OCI-LY7 (cell line): ENCODE results near the gene KCNA3. TPM values are rescaled to one million over a fixed set of nuclear protein-coding genes. Genes with fewer than 3 reads are reported as not detected.

Source experiments
- BruUV-seq: library from RNA; stranded (reverse); fragments of 400-500 nt; replicated peaks from 2 replicates; lab custom pipeline; 2021; lab: Mats Ljungman, UMichigan
- CTCF ChIA-PET: fragments of 300-600 bp; sonication (Branson Sonifier 250); formaldehyde crosslinking; loops from one replicate; lab custom pipeline; 2022; ENCODE audit warnings: antibody characterized with exemption; ENCODE audit not compliant: unreplicated experiment; lab: Charles Lee
- POLR2A ChIA-PET: fragments of 300-600 bp; sonication (Branson Sonifier 250); formaldehyde crosslinking; loops from one replicate; lab custom pipeline; 2022; ENCODE audit warnings: antibody characterized with exemption; lab: Charles Lee
- DNase-seq: peaks from one replicate; pipeline ENCODE4 v3.0.0-alpha.2; 2015; ENCODE audit warnings: low spot score
- H2AFZ ChIP-seq: fragments of 200-600 bp; sonication (generic), shearing (Covaris generic); 2 replicates; pipeline ENCODE4 v1.6.1; 2014; ENCODE audit warnings: mild to moderate bottlenecking, antibody characterized with exemption, low read length, moderate library complexity
- H3K27ac ChIP-seq: fragments of 200-600 bp; sonication (generic); 2 replicates; pipeline ENCODE4 v1.5.1; 2014; ENCODE audit warnings: mixed run types, low read depth, mild to moderate bottlenecking, moderate library complexity, low read length, inconsistent platforms; ENCODE audit not compliant: poor library complexity, severe bottlenecking
- H3K36me3 ChIP-seq: fragments of 200-600 bp; sonication (generic); 2 replicates; pipeline ENCODE4 v1.6.1; 2014; ENCODE audit warnings: mild to moderate bottlenecking, antibody characterized with exemption, low read length, moderate library complexity, mixed read lengths; ENCODE audit not compliant: insufficient read depth
- H3K4me1 ChIP-seq: fragments of 200-600 bp; sonication (generic); 2 replicates; pipeline ENCODE4 v1.5.1; 2014; ENCODE audit warnings: mild to moderate bottlenecking, low read length; ENCODE audit not compliant: insufficient read depth, poor library complexity, severe bottlenecking
- H3K4me2 ChIP-seq: fragments of 200-600 bp; sonication (generic); 2 replicates; pipeline ENCODE4 v1.6.1; 2014; ENCODE audit warnings: mild to moderate bottlenecking, low read length
- H3K4me3 ChIP-seq: fragments of 200-600 bp; sonication (generic); 2 replicates; pipeline ENCODE4 v1.5.1; 2014; ENCODE audit warnings: mild to moderate bottlenecking, low read depth, low read length; ENCODE audit not compliant: poor library complexity, severe bottlenecking
- H3K79me2 ChIP-seq: fragments of 200-600 bp; sonication (generic); 2 replicates; pipeline ENCODE4 v1.6.1; 2016; ENCODE audit warnings: low read depth, mild to moderate bottlenecking, low read length, moderate library complexity, mixed read lengths; ENCODE audit not compliant: insufficient read depth
- H3K9me2 ChIP-seq: fragments of 200-600 bp; sonication (generic); 2 replicates; pipeline ENCODE4 v1.6.1; 2016; ENCODE audit warnings: mild to moderate bottlenecking, low read length, mixed read lengths; ENCODE audit not compliant: insufficient read depth
- H3K9me3 ChIP-seq: fragments of 200-600 bp; sonication (generic); 2 replicates; pipeline ENCODE4 v1.6.1; 2014; ENCODE audit warnings: mild to moderate bottlenecking, mixed run types, low read length, mixed read lengths
- H4K20me1 ChIP-seq: fragments of 200-600 bp; sonication (generic); 2 replicates; pipeline ENCODE4 v1.6.1; 2014; ENCODE audit warnings: mild to moderate bottlenecking, antibody characterized with exemption, low read length, moderate library complexity, mixed read lengths; ENCODE audit not compliant: insufficient read depth
- EZH2phosphoT487 ChIP-seq: fragments of 200-600 bp; sonication (generic); IDR thresholded peaks from 2 replicates; pipeline ENCODE4 v1.6.1; 2018; ENCODE audit warnings: low read depth, borderline replicate concordance, mild to moderate bottlenecking, mixed run types, antibody characterized with exemption, low read length, moderate library complexity, mixed read lengths
- intact Hi-C: fragments of 100-400 bp; cut with micrococcal nuclease; formaldehyde crosslinking; loops from one replicate; pipeline ENCODE4 v1.10.0; 2022; ENCODE audit not compliant: unreplicated experiment
- total RNA-seq, 2 experiments: library from RNA; depleted of rRNA in 1 of 2; stranded (reverse); fragments of >200 nt in 1 of 2; shearing (Covaris generic) in 1 of 2; gene quantifications; 2 replicates each; pipeline ENCODE4 v1.2.3, GENCODE V29; 2014 to 2022
- TF ChIP-seq, protein P1 (sequence below): fragments of 200-600 bp; sonication (generic); conservative IDR thresholded peaks from 2 replicates; pipeline ENCODE4 v1.5.1; 2014; ENCODE audit warnings: mild to moderate bottlenecking, antibody characterized with exemption, low read length, moderate library complexity, mixed read lengths

KCNA3 gene
- total RNA-seq, 2 experiments from 2014 or later: 43.6 to 58.0 TPM

- Histone ChIP-seq H3K79me2 (no peaks in the 10 kb centered on the region), H3K4me1 (peaks cover 5% of the 10 kb centered on the region), H3K27ac (no peak overlapping the region), H3K9me2 (no peaks in the 10 kb centered on the region), H4K20me1 (no peaks in the 10 kb centered on the region), H3K4me2 (no peak overlapping the region), H3K9me3 (no peaks in the 10 kb centered on the region), H3K36me3 (no peaks in the 10 kb centered on the region), H3K4me3 (no peak overlapping the region), H2AFZ (no peak overlapping the region)
- POLR2A ChIA-PET: interaction anchor here (1.4 kb wide), 1 partner anchor 17 kb away, joined by 3 read pairs; no protein-coding TSS in a partner anchor
- CTCF ChIA-PET: no interaction called here
- BruUV-seq: no TSS peak
- intact Hi-C loops: no loop called here
- DNase-seq: no peak
- TF ChIP-seq, protein P1, sequence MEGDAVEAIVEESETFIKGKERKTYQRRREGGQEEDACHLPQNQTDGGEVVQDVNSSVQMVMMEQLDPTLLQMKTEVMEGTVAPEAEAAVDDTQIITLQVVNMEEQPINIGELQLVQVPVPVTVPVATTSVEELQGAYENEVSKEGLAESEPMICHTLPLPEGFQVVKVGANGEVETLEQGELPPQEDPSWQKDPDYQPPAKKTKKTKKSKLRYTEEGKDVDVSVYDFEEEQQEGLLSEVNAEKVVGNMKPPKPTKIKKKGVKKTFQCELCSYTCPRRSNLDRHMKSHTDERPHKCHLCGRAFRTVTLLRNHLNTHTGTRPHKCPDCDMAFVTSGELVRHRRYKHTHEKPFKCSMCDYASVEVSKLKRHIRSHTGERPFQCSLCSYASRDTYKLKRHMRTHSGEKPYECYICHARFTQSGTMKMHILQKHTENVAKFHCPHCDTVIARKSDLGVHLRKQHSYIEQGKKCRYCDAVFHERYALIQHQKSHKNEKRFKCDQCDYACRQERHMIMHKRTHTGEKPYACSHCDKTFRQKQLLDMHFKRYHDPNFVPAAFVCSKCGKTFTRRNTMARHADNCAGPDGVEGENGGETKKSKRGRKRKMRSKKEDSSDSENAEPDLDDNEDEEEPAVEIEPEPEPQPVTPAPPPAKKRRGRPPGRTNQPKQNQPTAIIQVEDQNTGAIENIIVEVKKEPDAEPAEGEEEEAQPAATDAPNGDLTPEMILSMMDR: no peak
- TF ChIP-seq EZH2phosphoT487: no peak
Measured at GRCh38 chr1:110708974-110709440, 34.3 kb upstream of the KCNA3 start.

DNA sequence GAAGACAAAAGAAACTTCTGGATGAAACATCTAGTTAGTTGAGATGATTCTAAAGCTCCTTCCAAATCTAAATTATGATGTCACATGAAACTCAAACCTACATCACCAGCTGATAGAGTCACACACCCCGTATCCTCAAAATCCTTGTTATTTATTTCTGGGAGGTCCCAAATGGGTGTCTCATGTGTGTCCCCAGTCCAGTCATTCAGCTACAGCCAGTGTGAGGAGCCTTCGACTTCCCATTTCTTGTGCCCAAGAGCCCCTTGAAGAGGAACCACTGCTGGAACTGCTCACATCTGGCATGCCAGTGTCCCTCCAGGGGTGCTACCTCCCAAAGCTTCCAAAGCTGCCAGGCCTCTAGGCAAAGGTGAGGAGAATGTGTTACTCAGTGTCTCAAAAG is 32.5 kb upstream of the KCNA3 start:
- CTCF ChIA-PET: interaction anchor here (1.1 kb wide), 1 partner anchor 58 kb away, joined by 3 read pairs; no protein-coding TSS in a partner anchor

DNA sequence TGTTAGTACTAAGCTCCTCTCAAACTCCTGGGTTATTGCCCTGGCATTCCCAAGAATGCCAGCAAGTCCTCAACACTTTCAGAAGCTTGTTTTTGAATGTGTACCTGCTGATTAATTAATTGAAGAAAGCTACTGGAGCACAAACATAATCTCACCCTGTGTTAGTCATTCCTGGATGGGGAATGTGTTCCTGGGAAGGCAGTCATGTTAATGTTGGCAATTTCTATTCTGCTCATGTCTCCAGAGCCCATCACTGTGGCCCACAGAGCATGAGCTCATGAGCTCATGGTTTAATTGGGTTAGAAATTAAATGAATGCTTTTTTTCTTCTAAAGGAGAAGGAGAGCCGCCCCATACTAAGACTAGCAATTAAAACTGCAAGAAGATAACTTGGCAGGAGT is 31.9 kb upstream of the KCNA3 start:
- Histone ChIP-seq H3K79me2 (no peaks in the 10 kb centered on the region), H3K27ac (no peak overlapping the region), H3K4me2 (no peak overlapping the region), H3K4me1 (peaks cover 5% of the 10 kb centered on the region), H2AFZ (no peak overlapping the region), H3K9me3 (no peaks in the 10 kb centered on the region), H3K36me3 (no peaks in the 10 kb centered on the region), H3K9me2 (no peaks in the 10 kb centered on the region), H4K20me1 (no peaks in the 10 kb centered on the region), H3K4me3 (no peak overlapping the region)
- intact Hi-C loops: no loop called here
- CTCF ChIA-PET: no interaction called here
- POLR2A ChIA-PET: no interaction called here
- TF ChIP-seq EZH2phosphoT487: no peak
- TF ChIP-seq, protein P1: no peak
- no TSS peak for BruUV-seq
- DNase-seq: no peak

More for the DNA sequence above, 32.5 kb upstream of the KCNA3 start:
- no peaks in the 10 kb centered on the region for H3K36me3 ChIP-seq
- BruUV-seq: no TSS peak
- peaks cover 5% of the 10 kb centered on the region for H3K4me1 ChIP-seq
- no peaks in the 10 kb centered on the region for H3K79me2 ChIP-seq
- H3K9me2 ChIP-seq: no peaks in the 10 kb centered on the region
- H2AFZ ChIP-seq: no peak overlapping the region
- no peak for DNase-seq
- no peaks in the 10 kb centered on the region for H4K20me1 ChIP-seq
- H3K27ac ChIP-seq: no peak overlapping the region
- no peak overlapping the region for H3K4me2 ChIP-seq
- POLR2A ChIA-PET: no interaction called here
- no peak overlapping the region for H3K4me3 ChIP-seq
- no peaks in the 10 kb centered on the region for H3K9me3 ChIP-seq
- intact Hi-C loops: no loop called here
- TF ChIP-seq EZH2phosphoT487: no peak
- TF ChIP-seq, protein P1: no peak
